HEK293 (cell line): ENCODE measurements around the gene SMIM7.
"Not testable (repeated sequence)": the region's sequence is repeated elsewhere in the genome, so short reads cannot be mapped to it uniquely, and the experiment has no call there.

Experiments used
- CTCF ChIA-PET: fragments of 350-600 bp; formaldehyde crosslinking; extraction: SDS; loops from one replicate; lab custom pipeline; 2021; ENCODE audit warnings: antibody characterized with exemption; lab: Yijun Ruan, JAX
- POLR2A ChIA-PET: fragments of 300-600 bp; formaldehyde crosslinking; extraction: SDS; loops from one replicate; lab custom pipeline; 2020; ENCODE audit warnings: antibody characterized with exemption, inconsistent platforms; lab: Yijun Ruan, JAX
- H3K27ac ChIP-seq: fragments of 200-500 bp; sonication (Bioruptor generic); 2 replicates; pipeline ENCODE4 v1.5.1; 2014; ENCODE audit warnings: low read depth, low read length, control low read depth, inconsistent platforms; ENCODE audit errors: extremely low read depth
- H3K36me3 ChIP-seq, 2 experiments: fragments of 200-500 bp in 1 of 2; sonication (Bioruptor generic) in 1 of 2; 1 replicate in 1 of 2; 2 replicates in 1 of 2; pipeline ENCODE4 v1.5.1; 2014 to 2017; ENCODE audit warnings: inconsistent platforms in 2 of 2, low read length in 2 of 2; ENCODE audit not compliant: control insufficient read depth in 2 of 2, insufficient read depth in 1 of 2
- H3K4me1 ChIP-seq: fragments of 200-500 bp; sonication (Bioruptor generic); 2 replicates; pipeline ENCODE4 v1.5.1; 2014; ENCODE audit warnings: mild to moderate bottlenecking, low read length, inconsistent platforms; ENCODE audit not compliant: control insufficient read depth, insufficient read depth
- H3K4me3 ChIP-seq: 2 replicates; pipeline ENCODE4 v1.5.1; 2011; ENCODE audit warnings: low read depth, mild to moderate bottlenecking, control low read depth, low read length, moderate library complexity
- H3K9me3 ChIP-seq: fragments of 200-500 bp; sonication (Bioruptor generic); 2 replicates; pipeline ENCODE4 v1.5.1; 2014; ENCODE audit warnings: low read depth, low read length, inconsistent platforms; ENCODE audit not compliant: control insufficient read depth, insufficient read depth
- EGR2 ChIP-seq: fragments of 450-650 bp; formaldehyde crosslinking; IDR thresholded peaks from 2 replicates; pipeline ENCODE4 v1.5.1; 2016; ENCODE audit warnings: low read depth, missing biosample characterization, missing genetic modification characterization
- KLF7 ChIP-seq: fragments of 450-650 bp; formaldehyde crosslinking; IDR thresholded peaks from 2 replicates; pipeline ENCODE4 v1.5.1; 2016; ENCODE audit warnings: missing biosample characterization, missing genetic modification characterization, borderline replicate concordance
- KLF9 ChIP-seq: fragments of 450-650 bp; formaldehyde crosslinking; IDR thresholded peaks from 2 replicates; pipeline ENCODE4 v1.5.1; 2016; ENCODE audit warnings: missing biosample characterization, missing genetic modification characterization, low read depth
- SP2 ChIP-seq: fragments of 450-650 bp; formaldehyde crosslinking; IDR thresholded peaks from 2 replicates; pipeline ENCODE4 v1.5.1; 2016; ENCODE audit warnings: missing biosample characterization, missing genetic modification characterization
- TCF7L2 ChIP-seq: IDR thresholded peaks from 2 replicates; pipeline ENCODE4 v1.6.1; 2011; ENCODE audit warnings: low read depth, mild to moderate bottlenecking, inconsistent platforms, low read length, moderate library complexity, borderline replicate concordance
- YY1 ChIP-seq: fragments of 450-650 bp; formaldehyde crosslinking; IDR thresholded peaks from 2 replicates; pipeline ENCODE4 v1.5.1; 2018; ENCODE audit warnings: missing biosample characterization, missing genetic modification characterization
- ZNF133 ChIP-seq: fragments of 450-650 bp; formaldehyde crosslinking; IDR thresholded peaks from 2 replicates; pipeline ENCODE4 v1.5.1; 2016; ENCODE audit warnings: missing biosample characterization, missing genetic modification characterization
- ZNF138 ChIP-seq: fragments of 450-650 bp; formaldehyde crosslinking; IDR thresholded peaks from 2 replicates; pipeline ENCODE4 v1.5.1; 2016; ENCODE audit warnings: missing biosample characterization, missing genetic modification characterization, borderline replicate concordance
- ZNF157 ChIP-seq: fragments of 450-650 bp; formaldehyde crosslinking; IDR thresholded peaks from 2 replicates; pipeline ENCODE4 v1.5.1; 2016; ENCODE audit warnings: missing biosample characterization, missing genetic modification characterization
- ZNF292 ChIP-seq: fragments of 450-650 bp; formaldehyde crosslinking; IDR thresholded peaks from 2 replicates; pipeline ENCODE4 v1.5.1; 2016; ENCODE audit warnings: low read depth, missing biosample characterization, missing genetic modification characterization, borderline replicate concordance
- ZNF302 ChIP-seq: fragments of 450-650 bp; formaldehyde crosslinking; IDR thresholded peaks from 2 replicates; pipeline ENCODE4 v1.5.1; 2016; ENCODE audit warnings: missing biosample characterization, missing genetic modification characterization, low read depth
- ZNF366 ChIP-seq: fragments of 450-650 bp; formaldehyde crosslinking; conservative IDR thresholded peaks from 2 replicates; pipeline ENCODE4 v1.5.1; 2016; ENCODE audit warnings: missing biosample characterization, missing genetic modification characterization
- ZNF394 ChIP-seq: fragments of 450-650 bp; formaldehyde crosslinking; IDR thresholded peaks from 2 replicates; pipeline ENCODE4 v1.5.1; 2016; ENCODE audit warnings: missing biosample characterization, missing genetic modification characterization, mild to moderate bottlenecking, moderate library complexity, borderline replicate concordance
- ZNF521 ChIP-seq: fragments of 450-650 bp; formaldehyde crosslinking; IDR thresholded peaks from 2 replicates; pipeline ENCODE4 v1.5.1; 2017; ENCODE audit warnings: missing biosample characterization, mild to moderate bottlenecking, missing genetic modification characterization
- ZNF544 ChIP-seq: fragments of 450-650 bp; formaldehyde crosslinking; IDR thresholded peaks from 2 replicates; pipeline ENCODE4 v1.5.0; 2017; ENCODE audit warnings: missing biosample characterization, missing genetic modification characterization
- ZNF707 ChIP-seq: fragments of 450-650 bp; formaldehyde crosslinking; IDR thresholded peaks from 2 replicates; pipeline ENCODE4 v1.5.1; 2016; ENCODE audit warnings: missing biosample characterization, missing genetic modification characterization
- ZNF791 ChIP-seq: fragments of 450-650 bp; formaldehyde crosslinking; IDR thresholded peaks from 2 replicates; pipeline ENCODE4 v1.5.1; 2016; ENCODE audit warnings: missing biosample characterization, missing genetic modification characterization
- TF ChIP-seq, protein P1 (sequence below): fragments of 450-650 bp; formaldehyde crosslinking; IDR thresholded peaks from 2 replicates; pipeline ENCODE4 v1.5.1; 2016; ENCODE audit warnings: missing biosample characterization, missing genetic modification characterization, borderline replicate concordance

Gene SMIM7

DNA sequence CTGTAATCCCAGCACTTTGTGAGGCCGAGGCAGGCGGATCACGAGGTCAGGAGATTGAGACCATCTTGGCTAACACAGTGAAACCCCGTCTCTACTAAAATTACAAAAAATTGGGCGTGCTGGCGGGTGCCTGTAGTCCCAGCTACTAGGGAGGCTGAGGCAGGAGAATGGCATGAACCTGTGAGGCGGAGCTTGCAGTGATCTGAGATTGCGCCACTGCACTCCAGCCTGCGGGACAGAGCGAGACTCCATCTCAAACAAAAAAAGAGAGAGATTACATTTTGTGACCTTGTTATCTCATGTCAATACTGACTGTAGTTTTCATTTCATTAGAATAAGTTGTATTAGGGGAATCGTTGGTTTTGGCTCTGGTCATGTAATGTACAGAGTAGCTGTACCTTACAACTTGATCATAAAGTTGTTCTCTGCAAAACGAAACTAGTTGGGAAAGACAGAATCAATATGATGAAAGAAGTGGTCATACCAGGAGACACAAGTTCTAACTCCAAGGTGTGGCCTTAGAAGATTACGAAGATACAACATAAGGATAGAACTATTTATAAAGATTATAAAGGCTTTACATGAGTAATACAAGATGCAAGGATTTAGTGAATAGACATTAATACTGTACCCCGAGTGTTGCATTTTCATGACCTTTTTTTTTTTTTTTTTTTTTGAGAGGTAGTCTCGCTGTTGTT lies 16.3 kb upstream of the SMIM7 start:
- no peak overlapping the region for H3K27ac ChIP-seq
- ChIA-PET POLR2A (interaction anchor here (0.6 kb wide), 1 partner anchor 16 kb away, joined by 6 read pairs; no protein-coding TSS in a partner anchor), CTCF (no interaction called here)
- H3K36me3 ChIP-seq = peaks cover 0 to 16% of the 10 kb centered on the region in 2 experiments; a peak in 1 of 3 replicates
- no peaks in the 10 kb centered on the region for H3K4me1 ChIP-seq
- no peak overlapping the region for H3K4me3 ChIP-seq
- no peaks in the 10 kb centered on the region for H3K9me3 ChIP-seq
- TF ChIP-seq ZNF521 (tag by site-specific recombination) (no peak), ZNF394 (tag by site-specific recombination) (no peak), ZNF791 (no peak), KLF7 (tag by site-specific recombination) (no peak), KLF9 (tag by site-specific recombination) (no peak), ZNF366 (tag by site-specific recombination) (no peak), ZNF707 (tag by site-specific recombination) (no peak)

DNA sequence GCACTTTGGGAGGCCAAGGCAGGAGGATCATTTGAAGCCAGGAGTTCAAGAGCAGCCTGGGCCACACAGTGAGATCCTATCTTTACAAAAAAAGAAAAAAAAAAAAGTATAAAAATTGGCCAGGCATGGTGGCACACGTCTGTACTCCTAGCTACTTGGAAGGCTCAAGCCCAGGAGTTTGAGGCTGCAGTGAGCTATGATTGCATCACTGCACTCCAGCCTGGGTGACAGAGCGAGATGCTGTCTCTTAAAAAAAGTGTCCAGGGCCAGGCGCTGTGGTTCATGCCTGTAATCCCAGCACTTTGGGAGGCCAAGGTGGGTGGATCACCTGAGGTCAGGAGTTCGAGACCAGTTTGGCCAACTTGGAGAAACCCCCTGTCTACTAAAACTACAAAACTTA lies 13.9 kb upstream of the SMIM7 start:
- CTCF ChIA-PET = interaction anchor here (1.6 kb wide), 2 partner anchors 41 to 48 kb away, joined by 4 read pairs; no protein-coding TSS in a partner anchor
- POLR2A ChIA-PET, H3K4me3 ChIP-seq, H3K4me1 ChIP-seq, H3K36me3 ChIP-seq, H3K27ac ChIP-seq, H3K9me3 ChIP-seq: not testable (repeated sequence)

DNA sequence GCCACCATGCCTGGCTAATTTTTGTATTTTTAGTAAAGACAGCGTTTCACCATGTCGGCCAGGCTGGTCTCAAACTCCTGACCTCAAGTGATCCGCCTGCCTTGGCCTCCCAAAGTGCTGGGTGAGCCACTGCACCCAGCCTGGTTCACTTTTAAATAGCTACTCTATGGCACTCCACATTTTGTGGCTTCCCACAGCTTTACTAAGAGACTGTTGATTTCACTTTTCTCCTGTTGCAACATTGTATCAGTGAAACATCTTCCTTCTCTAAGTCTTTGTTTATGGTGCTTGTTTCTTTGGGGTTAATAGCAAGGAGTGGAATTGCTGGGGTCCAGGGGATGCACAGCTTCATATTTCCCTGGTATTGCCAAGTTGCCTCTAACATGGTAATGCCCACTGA lies 13.3 kb upstream of the SMIM7 start:
- no peaks in the 10 kb centered on the region for H3K4me1 ChIP-seq
- no peak overlapping the region for H3K4me3 ChIP-seq
- no peaks in the 10 kb centered on the region for H3K36me3 ChIP-seq
- ChIA-PET POLR2A (no interaction called here), CTCF (interaction anchor here (1.6 kb wide), 2 partner anchors 41 to 48 kb away, joined by 4 read pairs; no protein-coding TSS in a partner anchor)
- H3K9me3 ChIP-seq = no peaks in the 10 kb centered on the region
- H3K27ac ChIP-seq = no peak overlapping the region
- TF ChIP-seq ZNF292 (tag by site-specific recombination) = no peak

DNA sequence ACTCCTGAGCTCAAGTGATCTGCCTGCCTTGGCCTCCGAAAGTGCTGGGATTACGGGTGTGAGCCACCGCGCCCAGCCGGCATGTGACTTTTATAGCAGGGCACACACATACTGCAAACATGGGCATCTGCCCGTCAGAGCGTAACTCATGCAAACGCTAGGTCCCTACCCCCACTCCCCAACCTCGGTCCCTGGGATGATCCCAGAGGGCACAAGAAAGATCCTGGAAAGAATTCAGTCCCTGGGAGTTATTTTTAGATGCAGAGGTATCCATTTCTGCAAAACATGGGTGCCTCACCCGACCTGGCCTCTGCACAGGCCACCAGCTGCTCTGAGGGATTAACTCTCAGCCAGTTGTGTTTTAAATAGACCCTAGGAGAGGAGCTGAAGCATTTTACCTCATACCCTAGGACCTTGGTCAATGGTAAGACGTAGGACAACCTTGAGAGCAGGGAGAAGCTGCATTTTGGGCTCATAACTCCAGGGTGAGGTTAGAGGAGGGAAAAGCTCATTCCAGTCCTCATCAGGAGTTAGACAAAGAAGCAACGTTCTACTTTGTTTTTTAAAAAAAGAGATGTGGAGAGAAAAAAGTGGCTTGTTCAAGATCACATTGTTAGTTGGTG lies 11.8 kb upstream of the SMIM7 start:
- TF ChIP-seq ZNF157 (tag by site-specific recombination) (no peak), TCF7L2 (no peak), ZNF544 (tag by site-specific recombination) (no peak)
- Histone ChIP-seq H3K9me3 (no peaks in the 10 kb centered on the region), H3K36me3 (no peaks in the 10 kb centered on the region), H3K4me3 (no peak overlapping the region), H3K27ac (no peak overlapping the region), H3K4me1 (no peaks in the 10 kb centered on the region)
- ChIA-PET CTCF (no interaction called here), POLR2A (interaction anchor here (0.9 kb wide), 1 partner anchor 10 kb away, joined by 3 read pairs; the partner anchor contains the start of gene TMEM38A)

DNA sequence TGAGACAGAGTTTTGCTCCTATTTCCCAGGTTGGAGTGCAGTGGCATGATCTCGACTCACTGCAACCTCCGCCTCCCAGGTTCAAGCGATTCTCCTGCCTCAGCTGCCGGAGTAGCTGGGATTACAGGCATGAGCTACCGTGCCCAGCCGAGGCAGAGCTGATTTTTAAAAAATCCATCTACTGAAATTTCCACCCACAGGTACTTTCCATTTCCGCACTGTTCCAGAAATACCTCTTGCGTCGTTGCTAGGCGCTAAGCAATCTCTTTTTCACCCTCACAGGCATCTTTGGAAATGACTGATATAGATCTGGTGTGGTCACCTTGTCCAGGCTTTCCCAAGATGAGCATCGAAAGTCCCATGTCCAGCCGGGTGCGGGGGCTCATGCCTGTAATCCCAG lies 10.3 kb upstream of the SMIM7 start:
- Histone ChIP-seq H3K36me3 (no peaks in the 10 kb centered on the region), H3K4me3 (no peak overlapping the region), H3K27ac (no peak overlapping the region), H3K9me3 (no peaks in the 10 kb centered on the region), H3K4me1 (no peaks in the 10 kb centered on the region)
- ChIA-PET POLR2A (no interaction called here), CTCF (no interaction called here)
- TF ChIP-seq SP2 (tag by site-specific recombination) (no peak), EGR2 (tag by site-specific recombination) (no peak), ZNF138 (tag by site-specific recombination) (no peak), ZNF302 (tag by site-specific recombination) (no peak), ZNF133 (tag by site-specific recombination) (no peak), ZNF394 (tag by site-specific recombination) (no peak), YY1 (no peak)
- TF ChIP-seq, protein P1, sequence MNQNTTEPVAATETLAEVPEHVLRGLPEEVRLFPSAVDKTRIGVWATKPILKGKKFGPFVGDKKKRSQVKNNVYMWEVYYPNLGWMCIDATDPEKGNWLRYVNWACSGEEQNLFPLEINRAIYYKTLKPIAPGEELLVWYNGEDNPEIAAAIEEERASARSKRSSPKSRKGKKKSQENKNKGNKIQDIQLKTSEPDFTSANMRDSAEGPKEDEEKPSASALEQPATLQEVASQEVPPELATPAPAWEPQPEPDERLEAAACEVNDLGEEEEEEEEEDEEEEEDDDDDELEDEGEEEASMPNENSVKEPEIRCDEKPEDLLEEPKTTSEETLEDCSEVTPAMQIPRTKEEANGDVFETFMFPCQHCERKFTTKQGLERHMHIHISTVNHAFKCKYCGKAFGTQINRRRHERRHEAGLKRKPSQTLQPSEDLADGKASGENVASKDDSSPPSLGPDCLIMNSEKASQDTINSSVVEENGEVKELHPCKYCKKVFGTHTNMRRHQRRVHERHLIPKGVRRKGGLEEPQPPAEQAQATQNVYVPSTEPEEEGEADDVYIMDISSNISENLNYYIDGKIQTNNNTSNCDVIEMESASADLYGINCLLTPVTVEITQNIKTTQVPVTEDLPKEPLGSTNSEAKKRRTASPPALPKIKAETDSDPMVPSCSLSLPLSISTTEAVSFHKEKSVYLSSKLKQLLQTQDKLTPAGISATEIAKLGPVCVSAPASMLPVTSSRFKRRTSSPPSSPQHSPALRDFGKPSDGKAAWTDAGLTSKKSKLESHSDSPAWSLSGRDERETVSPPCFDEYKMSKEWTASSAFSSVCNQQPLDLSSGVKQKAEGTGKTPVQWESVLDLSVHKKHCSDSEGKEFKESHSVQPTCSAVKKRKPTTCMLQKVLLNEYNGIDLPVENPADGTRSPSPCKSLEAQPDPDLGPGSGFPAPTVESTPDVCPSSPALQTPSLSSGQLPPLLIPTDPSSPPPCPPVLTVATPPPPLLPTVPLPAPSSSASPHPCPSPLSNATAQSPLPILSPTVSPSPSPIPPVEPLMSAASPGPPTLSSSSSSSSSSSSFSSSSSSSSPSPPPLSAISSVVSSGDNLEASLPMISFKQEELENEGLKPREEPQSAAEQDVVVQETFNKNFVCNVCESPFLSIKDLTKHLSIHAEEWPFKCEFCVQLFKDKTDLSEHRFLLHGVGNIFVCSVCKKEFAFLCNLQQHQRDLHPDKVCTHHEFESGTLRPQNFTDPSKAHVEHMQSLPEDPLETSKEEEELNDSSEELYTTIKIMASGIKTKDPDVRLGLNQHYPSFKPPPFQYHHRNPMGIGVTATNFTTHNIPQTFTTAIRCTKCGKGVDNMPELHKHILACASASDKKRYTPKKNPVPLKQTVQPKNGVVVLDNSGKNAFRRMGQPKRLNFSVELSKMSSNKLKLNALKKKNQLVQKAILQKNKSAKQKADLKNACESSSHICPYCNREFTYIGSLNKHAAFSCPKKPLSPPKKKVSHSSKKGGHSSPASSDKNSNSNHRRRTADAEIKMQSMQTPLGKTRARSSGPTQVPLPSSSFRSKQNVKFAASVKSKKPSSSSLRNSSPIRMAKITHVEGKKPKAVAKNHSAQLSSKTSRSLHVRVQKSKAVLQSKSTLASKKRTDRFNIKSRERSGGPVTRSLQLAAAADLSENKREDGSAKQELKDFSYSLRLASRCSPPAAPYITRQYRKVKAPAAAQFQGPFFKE = no peak
